Astrocyte (in vitro differentiated cells and primary cell): ENCODE results near the gene IL17C. TPM values are rescaled to one million over a fixed set of nuclear protein-coding genes. Genes with fewer than 3 reads are reported as not detected.

Source experiments
- DNase-seq: peaks from one replicate; pipeline ENCODE4 v3.0.0-alpha.2; 2010; ENCODE audit warnings: low read depth
- FAIRE-seq: peaks from 2 replicates; lab custom pipeline; 2011; peaks lifted over from hg19 to GRCh38; lab: Jason Lieb, UNC
- H2AFZ ChIP-seq: 2 replicates; pipeline ENCODE4 v1.6.0; 2012; ENCODE audit warnings: low read depth, low read length, inconsistent platforms
- H3K27ac ChIP-seq: 2 replicates; pipeline ENCODE4 v1.5.1; 2011; ENCODE audit warnings: low read depth, low read length, inconsistent platforms
- H3K27me3 ChIP-seq: 2 replicates; pipeline ENCODE4 v1.6.0; 2011; ENCODE audit warnings: low read length, inconsistent platforms; ENCODE audit not compliant: insufficient read depth
- H3K36me3 ChIP-seq: 2 replicates; pipeline ENCODE4 v1.5.1; 2011; ENCODE audit warnings: low read length, inconsistent platforms; ENCODE audit not compliant: insufficient read depth
- H3K4me1 ChIP-seq: 2 replicates; pipeline ENCODE4 v1.5.1; 2011; ENCODE audit warnings: low read length, inconsistent platforms; ENCODE audit not compliant: insufficient read depth
- H3K4me2 ChIP-seq: 2 replicates; pipeline ENCODE4 v1.6.0; 2012; ENCODE audit warnings: low read length, inconsistent platforms
- H3K4me3 ChIP-seq: 2 replicates; pipeline ENCODE4 v1.5.1; 2011; ENCODE audit warnings: low read depth, mild to moderate bottlenecking, low read length, inconsistent platforms; ENCODE audit not compliant: insufficient read depth
- H3K79me2 ChIP-seq: 2 replicates; pipeline ENCODE4 v1.6.0; 2012; ENCODE audit warnings: mild to moderate bottlenecking, low read length, inconsistent platforms; ENCODE audit not compliant: insufficient read depth
- H3K9ac ChIP-seq: 2 replicates; pipeline ENCODE4 v1.6.0; 2012; ENCODE audit warnings: mild to moderate bottlenecking, low read length, inconsistent platforms
- H3K9me3 ChIP-seq: 2 replicates; pipeline ENCODE4 v1.5.1; 2012; ENCODE audit warnings: low read depth, mild to moderate bottlenecking, low read length, inconsistent platforms; ENCODE audit not compliant: insufficient read depth
- H4K20me1 ChIP-seq: 2 replicates; pipeline ENCODE4 v1.6.0; 2012; ENCODE audit warnings: low read length, inconsistent platforms; ENCODE audit not compliant: insufficient read depth
- H3K27ac Mint-ChIP-seq: one replicate; pipeline ENCODE4 v1.8.0; 2021; ENCODE audit warnings: mild to moderate bottlenecking, mixed read lengths; ENCODE audit not compliant: unreplicated experiment
- H3K27me3 Mint-ChIP-seq: one replicate; pipeline ENCODE4 v1.8.0; 2021; ENCODE audit warnings: low read depth, mixed read lengths; ENCODE audit not compliant: unreplicated experiment
- H3K36me3 Mint-ChIP-seq: one replicate; pipeline ENCODE4 v1.8.0; 2021; ENCODE audit warnings: low read depth, mixed read lengths; ENCODE audit not compliant: unreplicated experiment
- H3K4me1 Mint-ChIP-seq: one replicate; pipeline ENCODE4 v1.8.0; 2021; ENCODE audit warnings: low read depth, mixed read lengths; ENCODE audit not compliant: unreplicated experiment
- H3K4me3 Mint-ChIP-seq: one replicate; pipeline ENCODE4 v1.8.0; 2021; ENCODE audit warnings: mild to moderate bottlenecking, moderate library complexity, mixed read lengths; ENCODE audit not compliant: unreplicated experiment
- H3K9me3 Mint-ChIP-seq: one replicate; pipeline ENCODE4 v1.8.0; 2021; ENCODE audit warnings: mild to moderate bottlenecking, mixed read lengths; ENCODE audit not compliant: unreplicated experiment
- EZH2 ChIP-seq: IDR thresholded peaks from 2 replicates; pipeline ENCODE4 v1.6.1; 2012; ENCODE audit warnings: mild to moderate bottlenecking, low read length, inconsistent platforms; ENCODE audit not compliant: insufficient read depth
- total RNA-seq: library from RNA; stranded (reverse); gene quantifications from 2 replicates; pipeline ENCODE4 v1.2.1, GENCODE V29; 2021
- TF ChIP-seq, protein P1 (sequence below): IDR thresholded peaks from 2 replicates; pipeline ENCODE4 v1.5.1; 2011; ENCODE audit warnings: low read depth, mild to moderate bottlenecking, inconsistent platforms, low read length, moderate library complexity; ENCODE audit not compliant: insufficient read depth

The IL17C gene
- total RNA-seq, 1 donor from 2014 or later = 0.36 TPM

DNA sequence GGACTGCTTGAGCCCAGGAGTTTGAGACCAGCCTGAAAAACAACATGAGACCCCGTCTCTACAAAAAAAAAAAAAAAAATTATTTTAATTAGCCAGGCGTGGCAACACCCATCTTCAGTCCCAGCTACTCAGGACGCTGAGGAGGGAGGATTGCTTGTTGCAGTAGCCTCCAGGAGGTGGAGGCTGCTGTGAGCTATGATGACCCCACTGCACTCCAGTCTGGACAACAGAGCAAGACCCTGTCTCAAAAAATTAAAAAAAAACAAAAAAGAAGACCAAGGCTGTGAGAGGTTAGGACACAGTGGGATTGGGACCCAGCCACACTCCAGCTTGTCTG lies 49.3 kb downstream of the IL17C start:
- H3K4me3 ChIP-seq = no peak overlapping the region
- FAIRE-seq = no peak
- H3K27me3 Mint-ChIP-seq = peaks cover 47% of the 10 kb centered on the region

DNA sequence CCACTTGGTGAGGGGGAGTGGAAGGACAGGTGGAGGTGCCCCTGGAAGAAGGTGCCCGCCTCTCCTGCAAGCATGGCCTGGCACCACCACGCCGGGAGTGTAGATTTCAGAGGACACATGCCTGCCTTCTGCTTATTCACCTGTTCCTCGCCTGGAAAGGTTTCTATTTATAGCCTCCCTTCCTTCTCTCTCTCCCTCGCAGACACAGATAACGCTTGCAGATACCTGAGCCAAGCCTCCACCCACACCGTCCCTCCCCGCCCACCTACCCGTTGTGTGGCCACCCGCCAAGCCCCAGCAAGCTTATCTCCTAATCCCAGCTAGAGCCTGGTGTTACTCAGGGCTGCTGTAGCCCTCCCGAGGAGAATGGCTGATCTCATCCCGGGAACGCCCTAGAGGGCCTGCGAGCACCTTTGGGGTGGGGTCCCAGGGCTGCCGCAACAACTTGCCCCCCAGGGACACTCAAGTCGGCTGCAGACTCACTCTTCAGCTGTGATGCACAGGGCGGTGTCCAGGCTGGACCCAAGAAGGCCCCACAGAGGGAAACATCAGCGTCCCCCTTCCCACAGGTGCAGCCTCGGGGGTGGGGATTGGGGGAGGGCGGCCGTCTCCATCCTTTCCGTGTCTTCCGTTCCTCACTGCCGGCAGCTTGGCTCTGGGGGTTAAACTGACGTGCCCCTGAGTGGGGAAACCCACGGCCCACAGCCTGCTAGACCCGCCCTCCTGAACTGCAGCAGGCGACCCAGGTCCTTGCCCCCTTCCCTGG lies 49.8 kb downstream of the IL17C start:
- Histone ChIP-seq H2AFZ (no peak overlapping the region), H3K4me2 (no peak overlapping the region), H3K9me3 (no peaks in the 10 kb centered on the region), H3K4me3 (no peak overlapping the region), H4K20me1 (peaks cover 6% of the 10 kb centered on the region), H3K27me3 (peaks cover 8% of the 10 kb centered on the region), H3K9ac (no peak overlapping the region), H3K27ac (no peak overlapping the region), H3K36me3 (no peaks in the 10 kb centered on the region), H3K4me1 (peaks cover 10% of the 10 kb centered on the region), H3K79me2 (no peaks in the 10 kb centered on the region)
- no peak overlapping the region for H3K4me3 Mint-ChIP-seq
- FAIRE-seq = no peak
- no peak for TF ChIP-seq EZH2
- TF ChIP-seq, protein P1, sequence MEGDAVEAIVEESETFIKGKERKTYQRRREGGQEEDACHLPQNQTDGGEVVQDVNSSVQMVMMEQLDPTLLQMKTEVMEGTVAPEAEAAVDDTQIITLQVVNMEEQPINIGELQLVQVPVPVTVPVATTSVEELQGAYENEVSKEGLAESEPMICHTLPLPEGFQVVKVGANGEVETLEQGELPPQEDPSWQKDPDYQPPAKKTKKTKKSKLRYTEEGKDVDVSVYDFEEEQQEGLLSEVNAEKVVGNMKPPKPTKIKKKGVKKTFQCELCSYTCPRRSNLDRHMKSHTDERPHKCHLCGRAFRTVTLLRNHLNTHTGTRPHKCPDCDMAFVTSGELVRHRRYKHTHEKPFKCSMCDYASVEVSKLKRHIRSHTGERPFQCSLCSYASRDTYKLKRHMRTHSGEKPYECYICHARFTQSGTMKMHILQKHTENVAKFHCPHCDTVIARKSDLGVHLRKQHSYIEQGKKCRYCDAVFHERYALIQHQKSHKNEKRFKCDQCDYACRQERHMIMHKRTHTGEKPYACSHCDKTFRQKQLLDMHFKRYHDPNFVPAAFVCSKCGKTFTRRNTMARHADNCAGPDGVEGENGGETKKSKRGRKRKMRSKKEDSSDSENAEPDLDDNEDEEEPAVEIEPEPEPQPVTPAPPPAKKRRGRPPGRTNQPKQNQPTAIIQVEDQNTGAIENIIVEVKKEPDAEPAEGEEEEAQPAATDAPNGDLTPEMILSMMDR = no peak
- H3K4me1 Mint-ChIP-seq = no peaks in the 10 kb centered on the region
- peaks cover 48% of the 10 kb centered on the region for H3K27me3 Mint-ChIP-seq
- H3K9me3 Mint-ChIP-seq = no peaks in the 10 kb centered on the region
- H3K36me3 Mint-ChIP-seq = no peaks in the 10 kb centered on the region
- no peak overlapping the region for H3K27ac Mint-ChIP-seq
- DNase-seq = no peak

More for the DNA sequence above, 49.3 kb downstream of the IL17C start:
- no peaks in the 10 kb centered on the region for H3K79me2 ChIP-seq
- no peaks in the 10 kb centered on the region for H3K9me3 ChIP-seq
- peaks cover 10% of the 10 kb centered on the region for H3K4me1 ChIP-seq
- no peak overlapping the region for H3K9ac ChIP-seq
- H3K27ac ChIP-seq = no peak overlapping the region
- Mint-ChIP-seq H3K4me3 (no peak overlapping the region), H3K36me3 (no peaks in the 10 kb centered on the region), H3K27ac (no peak overlapping the region), H3K9me3 (no peaks in the 10 kb centered on the region), H3K4me1 (no peaks in the 10 kb centered on the region)
- H3K27me3 ChIP-seq = peaks cover 8% of the 10 kb centered on the region
- no peak for DNase-seq
- peaks cover 6% of the 10 kb centered on the region for H4K20me1 ChIP-seq
- TF ChIP-seq EZH2 = no peak
- TF ChIP-seq, protein P1 = no peak
- H3K4me2 ChIP-seq = no peak overlapping the region
- no peaks in the 10 kb centered on the region for H3K36me3 ChIP-seq
- H2AFZ ChIP-seq = no peak overlapping the region

Other genes starting within 250 kb of the IL17C start
- gene ZFPM1, start 185.3 kb upstream of the IL17C start, total RNA-seq = 8.0 and 8.6 TPM in 2 replicates
- 31.6 and 32.8 TPM in 2 replicates for gene ZC3H18, start 68.2 kb upstream of the IL17C start, total RNA-seq
- 236 and 284 TPM in 2 replicates for gene CYBA, start 12.5 kb downstream of the IL17C start, total RNA-seq
- gene MVD, start 24.5 kb downstream of the IL17C start, total RNA-seq = 50.3 and 63.9 TPM in 2 replicates
- gene SNAI3, start 47.9 kb downstream of the IL17C start, total RNA-seq = 0.22 and 0.48 TPM in 2 replicates
- gene RNF166, start 67.8 kb downstream of the IL17C start, total RNA-seq = 15.4 and 15.6 TPM in 2 replicates
- 18.3 and 22.5 TPM in 2 replicates for gene CTU2, start 67.9 kb downstream of the IL17C start, total RNA-seq
- 239 and 247 TPM in 2 replicates for gene PIEZO1, start 146.6 kb downstream of the IL17C start, total RNA-seq
- 3.7 and 4.7 TPM in 2 replicates for gene CDT1, start 165.2 kb downstream of the IL17C start, total RNA-seq
- gene APRT, start 173.4 kb downstream of the IL17C start, total RNA-seq = 132 and 143 TPM in 2 replicates
- gene GALNS, start 218.4 kb downstream of the IL17C start, total RNA-seq = 31.1 and 31.7 TPM in 2 replicates
- gene TRAPPC2L, start 218.6 kb downstream of the IL17C start, total RNA-seq = 59.1 and 63.0 TPM in 2 replicates
- not detected in 2 replicates for gene PABPN1L, start 228.1 kb downstream of the IL17C start, total RNA-seq